GM18907 (cell line): Measurements from ENCODE around the gene NAT8L.

ENCODE experiments used
- ATAC-seq: cut with Tn5 transposase; IDR thresholded peaks from one replicate; pipeline ENCODE4 v1.9.1; 2021; ENCODE audit warnings: mild to moderate bottlenecking, moderate library complexity; ENCODE audit not compliant: unreplicated experiment

NAT8L gene

DNA sequence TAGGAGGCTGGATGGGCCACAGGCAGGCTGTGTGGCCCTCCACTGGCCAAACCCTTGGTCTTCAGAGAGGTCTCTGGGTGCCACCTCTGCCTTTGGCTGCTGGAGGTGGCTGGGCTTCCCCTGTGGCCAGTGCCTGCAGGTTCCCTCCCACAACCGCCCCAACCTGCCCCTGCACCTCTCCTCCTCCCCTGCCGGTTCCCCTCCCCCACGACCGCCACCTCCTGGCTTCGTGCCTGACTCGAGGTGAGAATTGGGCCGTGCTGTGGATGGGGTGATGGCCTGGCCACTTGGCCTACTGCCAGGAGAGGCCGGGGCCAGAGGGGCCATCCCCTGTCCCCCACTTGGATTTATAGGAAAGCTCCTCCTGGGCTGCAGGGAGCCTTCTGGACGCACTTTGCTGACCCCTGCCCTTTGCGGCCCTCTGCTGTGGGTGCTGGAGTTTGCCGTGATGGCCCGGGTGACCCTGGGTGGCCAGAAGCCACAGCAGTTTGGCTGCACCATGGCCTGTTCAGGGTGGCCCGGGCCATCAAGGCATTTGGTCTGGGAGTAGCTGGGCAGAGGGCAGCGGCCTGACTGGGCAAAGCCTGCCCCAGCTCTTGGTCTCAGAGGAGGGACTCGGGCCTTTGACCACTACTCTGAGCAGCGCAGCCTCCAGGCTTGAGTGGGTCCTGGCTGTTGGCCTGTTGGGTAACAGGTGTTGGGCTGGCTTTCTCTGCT is 3.8 kb downstream of the NAT8L start:
- ATAC-seq: no peak

DNA sequence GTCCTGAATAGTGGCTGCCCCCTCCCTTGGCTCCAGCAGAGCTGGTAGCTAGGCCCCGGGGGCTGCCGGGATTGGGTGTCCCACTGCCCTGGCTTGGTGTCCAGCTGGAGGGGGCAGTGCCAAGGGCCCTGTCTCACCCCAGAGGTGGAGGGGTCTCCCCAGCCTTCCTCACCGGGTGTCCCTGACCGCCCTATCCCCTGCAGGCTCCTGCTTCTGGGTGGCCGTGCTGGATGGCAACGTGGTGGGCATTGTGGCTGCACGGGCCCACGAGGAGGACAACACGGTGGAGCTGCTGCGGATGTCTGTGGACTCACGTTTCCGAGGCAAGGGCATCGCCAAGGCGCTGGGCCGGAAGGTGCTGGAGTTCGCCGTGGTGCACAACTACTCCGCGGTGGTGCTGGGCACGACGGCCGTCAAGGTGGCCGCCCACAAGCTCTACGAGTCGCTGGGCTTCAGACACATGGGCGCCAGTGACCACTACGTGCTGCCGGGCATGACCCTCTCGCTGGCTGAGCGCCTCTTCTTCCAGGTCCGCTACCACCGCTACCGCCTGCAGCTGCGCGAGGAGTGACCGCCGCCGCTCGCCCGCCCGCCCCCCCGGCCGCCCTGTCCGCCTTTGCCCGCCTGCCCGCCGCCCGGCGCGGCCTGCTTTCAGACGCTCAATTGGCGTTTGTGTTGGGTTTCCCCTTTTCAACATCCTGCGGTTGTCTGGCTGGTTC is 4.6 kb downstream of the NAT8L start:
- no peak for ATAC-seq

DNA sequence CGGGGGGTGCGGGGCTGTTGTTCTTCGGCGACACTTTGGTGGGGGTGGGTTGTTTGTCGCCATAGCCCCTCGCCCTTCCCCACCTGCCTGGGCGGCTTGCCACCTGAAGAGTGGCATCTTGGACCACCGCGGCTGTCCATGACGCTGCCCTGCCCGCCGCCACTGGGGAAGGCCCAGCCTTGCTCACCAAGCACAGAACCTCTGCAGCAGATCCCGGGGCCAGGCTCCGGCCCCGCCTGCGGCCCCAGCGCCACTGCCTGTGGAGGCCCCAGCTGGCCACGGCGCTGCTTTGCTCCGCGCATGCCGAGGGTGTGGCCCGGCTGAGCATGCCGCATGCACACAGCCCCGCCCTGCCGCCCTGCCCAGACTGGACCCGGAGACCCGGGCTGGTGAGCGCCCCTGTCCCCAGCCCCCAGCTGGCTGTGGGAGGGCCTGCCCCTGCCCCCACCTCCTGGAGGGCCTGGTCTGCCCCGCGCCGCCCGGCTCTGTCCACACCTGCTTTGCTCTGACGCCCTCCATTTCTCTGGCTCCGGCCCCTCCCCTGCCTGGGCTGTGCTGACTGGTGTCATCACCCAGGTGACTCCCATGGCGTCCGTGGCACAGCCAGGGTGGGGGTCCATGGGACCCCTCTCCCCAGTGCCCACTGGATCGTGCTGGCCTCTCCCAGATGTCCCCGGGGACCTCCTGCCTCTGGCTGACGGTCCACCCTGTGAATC is 5.3 kb downstream of the NAT8L start:
- no peak for ATAC-seq

DNA sequence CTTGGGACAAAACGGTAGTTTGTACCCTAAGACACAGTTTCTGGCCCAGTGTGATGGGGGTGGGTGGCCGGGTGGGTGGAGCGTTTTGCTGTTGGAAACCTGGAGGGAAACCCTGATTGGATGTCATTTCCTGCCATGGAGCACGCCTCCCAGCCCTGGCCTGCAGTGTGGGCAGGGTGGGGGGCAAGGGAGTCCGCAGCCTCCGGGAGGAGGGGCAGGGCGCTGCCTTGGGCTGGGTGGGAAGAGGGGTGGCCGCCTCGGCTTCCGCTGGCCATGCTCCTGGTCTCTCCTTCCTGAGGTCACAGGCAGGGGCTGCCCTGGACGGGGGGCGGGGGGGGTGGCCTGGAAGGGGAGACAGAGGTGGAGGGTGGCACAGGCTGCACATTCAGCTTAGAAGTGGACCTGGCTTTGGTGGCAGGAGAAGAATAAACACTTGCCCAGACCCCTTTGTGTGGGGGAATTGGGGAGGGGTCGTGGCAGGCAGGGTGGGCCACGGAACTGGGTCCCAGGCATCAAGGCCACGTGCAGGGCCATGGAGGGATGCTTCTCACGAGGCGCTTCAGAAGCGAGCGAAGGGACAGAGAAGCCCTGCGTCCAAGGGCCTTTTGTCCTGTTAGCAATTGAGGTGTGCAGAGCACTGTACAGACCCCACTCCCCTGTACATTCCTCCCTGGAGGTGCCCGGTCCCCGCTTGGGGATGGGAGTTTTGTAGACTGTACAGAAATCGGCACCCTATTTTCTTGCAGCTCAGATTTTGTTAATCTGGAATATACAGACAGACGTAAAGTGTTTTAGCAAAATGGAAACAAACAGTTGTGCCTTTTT is 6.2 kb downstream of the NAT8L start:
- no peak for ATAC-seq

DNA sequence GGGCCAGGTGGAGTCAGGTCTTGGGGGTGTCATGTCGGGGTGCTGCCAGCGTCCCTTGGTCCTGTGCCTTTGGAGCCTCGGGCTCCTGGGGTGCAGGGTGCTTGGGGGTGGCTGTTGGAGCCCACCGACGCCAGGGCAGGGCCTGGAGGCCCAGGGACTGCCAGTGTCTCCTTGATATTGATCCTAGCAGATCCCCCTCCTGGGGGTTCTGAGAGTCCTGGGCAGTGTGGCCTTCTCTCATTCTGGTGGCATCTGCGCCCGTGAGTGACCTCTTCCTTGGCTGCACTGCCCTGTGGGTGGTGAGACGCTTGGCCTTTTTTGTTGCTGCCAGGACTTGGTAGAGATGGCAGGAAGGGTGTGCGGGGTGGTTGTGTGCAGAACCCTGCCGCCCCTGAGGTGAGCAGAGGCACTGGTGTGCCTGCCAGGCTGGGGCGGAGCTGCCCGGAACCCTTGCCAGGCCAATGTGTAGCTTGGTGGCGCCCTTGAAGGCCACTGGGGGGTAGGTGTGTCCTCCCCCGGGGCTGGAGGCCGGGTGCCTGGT is 7.0 kb downstream of the NAT8L start:
- no peak for ATAC-seq

DNA sequence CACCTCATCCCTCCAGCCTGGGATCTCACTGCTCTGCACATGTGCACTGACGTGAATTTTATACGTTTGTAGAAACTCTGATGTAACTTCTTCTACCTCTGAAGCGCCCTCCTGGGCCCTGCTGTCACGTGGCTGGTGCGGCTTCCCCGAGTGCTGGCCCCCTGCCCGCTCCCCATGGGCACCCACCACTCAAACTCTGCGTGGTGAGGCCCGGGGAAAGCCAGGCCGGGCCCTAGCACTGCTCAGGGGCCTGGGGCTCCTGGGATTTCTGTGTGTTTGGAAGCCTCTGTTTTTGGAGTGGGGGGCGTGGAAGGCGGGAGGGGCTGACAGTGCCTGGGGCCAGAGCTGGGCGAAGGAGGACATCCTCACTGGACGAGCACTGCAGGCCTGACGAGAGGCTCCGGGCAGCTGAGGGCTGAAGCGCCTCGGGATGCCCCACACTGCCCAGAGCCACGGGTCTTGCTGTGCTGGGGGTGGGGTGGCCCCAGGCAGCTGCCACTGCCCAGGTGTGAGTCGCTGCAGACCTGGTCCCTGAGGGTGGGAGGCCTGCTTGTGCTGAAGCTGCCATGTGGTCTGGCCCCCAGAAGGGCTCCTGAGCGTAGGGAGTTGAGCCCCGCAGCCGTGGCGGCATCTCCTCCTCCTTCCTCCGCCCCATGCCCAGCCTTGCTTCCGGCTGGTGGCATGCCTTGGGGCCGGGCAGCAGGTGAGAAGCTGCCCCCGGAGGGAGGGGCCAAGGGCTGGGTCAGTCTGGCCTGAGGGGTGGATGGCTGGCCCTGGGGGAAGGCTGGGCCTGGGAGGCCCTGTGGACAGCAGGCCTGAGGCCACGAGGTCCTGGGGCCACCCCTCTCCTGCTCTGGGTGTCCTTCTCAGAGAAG is 7.7 kb downstream of the NAT8L start:
- no peak for ATAC-seq

DNA sequence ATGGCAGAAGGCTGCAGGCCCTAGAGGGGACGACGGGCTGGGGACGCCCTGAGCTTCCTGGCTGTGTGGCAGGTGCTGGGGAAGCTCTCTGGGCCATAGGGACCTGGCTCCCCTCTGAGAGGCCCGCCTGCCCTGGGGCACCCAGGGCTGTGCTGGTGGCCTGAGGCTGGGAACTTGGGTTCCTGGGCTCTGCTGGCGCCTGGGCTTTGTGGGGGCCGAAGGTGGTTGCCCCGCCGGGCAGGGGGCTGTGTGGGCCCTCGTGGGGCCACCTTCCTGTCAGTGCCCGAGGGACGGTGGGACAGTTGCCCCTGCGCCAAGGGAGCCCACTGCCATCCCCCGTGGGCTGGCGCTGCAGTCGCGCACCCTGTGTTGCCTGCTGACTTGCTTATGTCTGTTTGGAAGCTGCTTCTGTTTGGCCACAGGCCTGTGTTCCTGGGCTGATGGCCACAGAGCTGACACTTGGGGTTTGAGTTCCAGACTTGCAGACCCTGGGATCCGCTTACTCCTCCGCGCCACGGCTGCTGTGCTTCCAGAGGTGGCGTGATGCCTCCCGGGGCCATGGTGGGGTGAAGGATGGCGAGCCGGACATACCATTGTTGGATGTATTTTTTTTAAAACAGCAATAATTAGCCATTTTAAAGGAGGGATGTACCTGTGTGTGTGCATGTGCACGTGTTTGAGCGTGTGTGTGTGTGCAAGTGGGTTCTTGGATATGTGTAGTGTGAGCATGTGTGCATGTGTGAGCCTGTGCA is 8.5 kb downstream of the NAT8L start:
- no peak for ATAC-seq

DNA sequence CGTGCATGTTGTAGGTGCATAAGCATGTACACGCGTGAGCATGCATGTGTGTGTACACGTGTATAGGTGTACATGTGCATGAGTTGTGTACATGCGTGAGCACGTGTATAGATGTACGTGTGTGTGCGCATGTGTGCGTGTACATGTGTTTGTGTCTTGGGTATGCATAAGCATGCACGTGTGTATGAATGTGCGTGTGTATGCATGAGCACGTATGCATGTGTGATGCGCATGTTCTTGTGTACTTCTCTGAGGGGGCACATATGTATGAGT is 9.0 kb downstream of the NAT8L start:
- no peak for ATAC-seq

DNA sequence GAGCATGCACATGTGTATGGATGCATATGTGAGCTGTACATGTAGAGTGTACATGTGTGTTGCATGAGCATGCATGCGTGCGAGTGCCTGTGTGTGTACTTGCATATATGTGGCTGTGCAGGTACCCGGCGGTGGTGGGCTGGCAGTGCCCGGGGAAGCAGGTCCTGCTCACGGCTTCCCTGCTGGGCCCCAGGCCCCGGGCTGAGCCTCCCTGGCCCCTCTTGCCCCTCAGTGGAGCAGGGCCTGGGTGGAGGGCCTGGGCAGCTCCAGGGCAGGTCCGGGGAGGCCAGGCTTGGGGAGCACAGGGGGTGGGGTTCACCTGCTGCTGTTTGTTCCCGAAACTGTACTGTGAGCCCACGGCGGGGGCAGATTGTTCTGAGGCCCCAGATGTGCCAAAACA is 9.4 kb downstream of the NAT8L start:
- no peak for ATAC-seq

DNA sequence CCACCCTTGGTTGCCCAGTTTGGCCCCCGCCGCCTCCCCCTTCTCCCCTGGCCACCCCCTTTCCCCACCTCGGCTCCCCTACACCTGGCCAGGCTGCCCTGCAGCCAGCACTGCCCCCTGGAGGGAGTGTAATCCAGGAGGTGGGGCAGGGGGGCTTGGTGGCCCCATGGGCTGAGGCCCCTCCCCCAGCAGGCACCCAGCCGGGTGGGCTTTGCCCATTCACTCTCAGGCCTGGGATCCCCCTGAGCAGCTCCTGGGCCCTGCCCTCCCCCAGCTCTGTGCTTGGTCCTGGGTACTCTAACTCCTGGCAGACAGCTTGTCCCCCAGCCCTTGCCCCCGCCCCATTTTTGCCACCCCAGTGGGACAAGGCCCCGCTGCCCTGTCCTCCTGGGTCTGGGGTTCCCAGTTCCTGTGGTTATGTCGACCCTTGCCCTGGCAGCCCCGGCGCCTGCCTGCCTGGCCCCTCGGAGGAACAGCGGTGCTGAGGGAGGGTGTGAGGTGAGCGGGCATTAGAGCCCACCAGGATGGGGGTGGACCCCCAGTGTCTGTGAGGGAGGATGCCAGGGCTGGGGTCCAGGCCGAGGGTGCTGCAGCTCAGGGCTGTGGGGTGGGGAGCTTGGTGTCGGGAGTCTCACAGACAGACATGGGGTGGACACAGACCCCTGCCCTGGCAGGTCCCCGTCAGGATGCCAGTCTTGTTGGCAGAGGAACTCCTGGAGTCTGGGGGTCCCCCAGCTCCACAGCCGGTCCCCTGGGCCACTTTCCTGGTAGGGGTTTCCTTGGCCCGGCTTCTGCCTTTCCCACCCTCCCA is 10.2 kb downstream of the NAT8L start:
- ATAC-seq: no peak

DNA sequence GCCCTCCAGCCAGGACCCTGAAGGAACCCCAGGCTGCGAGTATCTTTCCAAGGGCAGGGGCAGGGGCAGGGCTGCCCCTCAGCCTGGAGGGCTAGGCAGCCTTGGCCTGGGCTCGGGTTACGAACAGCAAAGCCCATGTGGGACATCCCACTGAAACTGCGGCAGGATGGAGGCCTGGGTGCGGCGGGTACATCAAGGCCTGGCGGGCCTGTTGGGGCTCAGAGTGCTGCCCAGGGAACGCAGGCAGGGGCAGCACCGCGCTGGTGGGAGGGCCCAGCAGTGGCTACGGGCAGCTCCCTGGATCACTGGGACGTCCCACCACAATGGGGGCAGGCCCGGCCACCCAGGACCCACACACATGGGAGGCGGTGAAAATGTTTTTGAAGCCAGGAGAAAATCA is 10.9 kb downstream of the NAT8L start:
- no peak for ATAC-seq

DNA sequence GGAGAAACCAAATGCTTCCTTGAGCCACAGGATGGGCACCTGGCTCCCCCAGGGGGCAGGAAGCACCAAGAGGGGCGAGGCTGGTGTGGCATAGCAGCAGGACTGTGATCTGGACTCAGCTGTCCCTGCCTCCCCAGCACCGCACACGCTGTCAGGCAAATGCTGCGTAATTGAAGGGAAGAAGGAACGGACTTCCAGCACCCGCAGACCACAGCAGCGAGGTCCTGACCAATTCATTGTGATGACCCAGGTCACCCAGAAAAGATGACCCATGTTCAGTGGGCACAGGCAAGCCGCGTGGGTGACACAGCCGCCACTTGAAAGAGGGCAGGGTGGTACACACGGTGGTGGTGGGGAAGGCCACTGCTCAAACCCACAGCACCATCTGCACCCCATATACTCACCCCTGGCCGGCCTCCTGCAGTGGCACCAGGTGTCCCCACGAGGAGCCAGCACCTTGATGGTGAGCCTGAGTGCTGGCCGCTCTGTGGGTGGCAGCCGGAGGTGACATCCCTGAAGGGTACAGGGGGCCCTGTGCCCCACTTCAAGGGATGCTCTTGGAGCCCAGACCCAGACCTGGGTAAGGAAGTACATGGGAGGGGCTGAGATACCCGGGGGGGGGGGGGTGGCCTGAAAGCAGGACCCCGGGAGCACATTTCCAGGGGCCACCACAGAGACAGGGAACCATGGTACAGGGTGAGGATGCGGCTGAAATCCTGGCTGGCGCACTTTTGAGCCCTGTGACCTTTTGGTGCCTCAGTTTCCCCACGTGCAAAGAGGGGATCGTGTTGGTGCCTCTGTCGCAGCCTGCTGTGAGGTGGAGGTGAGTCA is 11.5 kb downstream of the NAT8L start:
- ATAC-seq: no peak

DNA sequence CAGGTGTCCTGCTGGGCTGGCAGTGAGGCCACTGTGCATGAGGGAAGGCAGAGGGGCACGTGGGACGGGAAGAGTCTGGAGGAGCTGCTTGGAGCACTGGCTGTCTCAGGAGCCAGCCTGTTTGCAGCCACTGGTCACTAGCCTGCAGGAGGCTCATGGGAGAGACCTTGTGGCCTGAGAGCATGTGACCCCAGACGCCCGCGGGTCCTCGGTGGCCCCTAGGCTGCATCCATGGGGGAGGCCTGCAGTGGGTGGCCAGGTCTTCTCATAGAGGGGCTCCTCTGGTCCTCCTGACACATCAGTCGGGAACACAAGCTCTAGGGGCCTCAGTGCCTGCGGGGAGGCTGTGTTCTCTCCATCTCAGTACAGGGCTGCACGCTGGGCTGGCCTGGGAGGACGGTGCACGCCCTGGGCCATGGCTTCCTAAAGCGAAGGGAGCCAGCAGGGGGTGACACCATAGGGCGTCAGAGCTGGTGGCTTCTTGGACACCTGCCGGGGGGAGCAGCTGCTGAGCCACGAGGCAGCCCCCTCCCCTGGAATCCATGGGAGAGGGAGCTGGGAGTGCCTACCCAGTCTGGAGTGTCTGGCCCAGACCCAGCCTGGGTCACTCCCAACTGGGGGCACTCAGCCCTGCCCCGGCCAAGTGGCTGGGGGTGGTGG is 12.3 kb downstream of the NAT8L start:
- ATAC-seq: no peak

DNA sequence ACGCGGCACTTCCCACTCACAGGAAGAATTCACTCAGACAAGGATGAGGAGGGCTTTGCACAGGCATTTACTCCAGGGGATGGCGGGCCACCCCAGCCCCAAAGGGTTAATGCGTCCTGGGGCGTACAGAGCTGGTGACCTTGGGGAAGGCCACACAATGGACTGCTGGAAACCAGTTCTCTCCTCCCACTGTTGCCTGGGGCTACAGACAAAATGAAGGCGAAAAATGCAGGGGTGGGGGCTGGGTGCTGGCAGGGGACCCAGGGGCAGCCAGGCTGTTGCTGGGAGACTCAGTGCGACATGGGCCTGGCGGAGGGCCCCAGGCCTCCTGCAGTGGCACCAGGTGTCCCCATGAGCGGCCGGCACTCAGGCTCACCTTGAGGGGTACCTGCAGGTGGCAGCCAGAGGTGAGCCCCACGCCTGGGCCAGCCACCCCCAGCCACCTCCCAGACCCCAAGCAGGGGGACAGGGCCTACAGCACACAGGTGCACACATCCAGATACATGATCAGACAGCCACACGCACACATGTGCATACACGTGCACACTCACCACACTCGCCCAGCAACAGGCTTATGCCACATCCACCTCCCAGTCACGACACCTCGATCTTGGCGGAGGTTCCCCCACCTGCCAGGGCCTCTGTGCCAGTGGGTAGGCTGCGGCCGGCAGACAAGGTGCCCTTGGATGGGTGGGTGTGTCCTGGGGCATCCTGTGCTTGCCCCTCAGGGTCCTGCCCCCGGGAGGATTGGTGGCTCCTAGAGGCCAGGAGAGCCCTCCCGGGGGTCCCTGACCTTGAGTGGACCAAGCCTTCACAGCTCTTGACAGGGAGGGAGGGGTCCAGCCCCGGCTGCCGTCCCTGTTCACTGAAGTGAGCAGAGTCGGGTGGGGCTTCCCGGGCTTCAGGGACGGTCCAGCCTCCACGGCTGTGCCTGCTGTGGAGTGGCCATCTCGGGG is 13.1 kb downstream of the NAT8L start:
- no peak for ATAC-seq

DNA sequence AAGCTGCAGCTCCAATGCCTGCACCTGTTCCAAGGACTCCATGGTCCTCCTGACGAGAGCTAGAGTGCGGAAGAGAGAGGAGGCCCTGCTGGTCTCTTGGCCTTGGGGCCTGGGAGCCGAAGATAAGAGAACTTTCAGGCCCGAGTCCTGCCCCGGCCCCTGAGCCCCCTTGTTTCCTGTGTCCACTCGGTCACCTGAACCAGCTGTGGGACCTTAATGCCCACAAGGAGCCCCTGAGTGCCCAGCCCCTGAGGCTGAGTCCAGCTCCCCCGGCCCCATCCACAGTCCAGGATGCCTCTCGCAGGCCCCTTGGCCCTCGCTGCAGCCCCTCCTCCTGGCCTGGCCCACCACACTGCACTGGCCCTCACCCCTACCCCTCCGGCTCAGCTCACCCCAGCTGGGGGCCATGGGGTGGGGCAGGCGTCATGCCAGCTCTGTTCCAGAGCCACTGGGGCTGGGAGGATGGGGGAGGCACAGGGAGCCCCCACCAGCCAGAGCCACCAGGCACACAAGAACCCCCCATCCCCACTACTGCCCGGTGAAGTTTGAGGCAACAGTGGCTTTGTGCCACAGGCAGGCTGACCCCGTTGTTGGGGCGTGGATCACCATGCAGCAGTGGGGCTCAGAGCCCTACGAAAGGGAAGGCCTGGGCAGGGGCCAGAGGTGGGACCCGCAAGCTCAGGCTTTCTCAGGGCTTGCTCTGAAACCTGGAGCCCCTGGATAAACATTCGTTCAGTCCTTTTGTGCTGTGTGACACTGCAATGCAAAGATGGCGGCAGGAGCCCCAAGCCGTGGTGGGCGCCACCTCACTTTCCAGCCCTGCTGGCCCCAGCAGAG is 14.1 kb downstream of the NAT8L start:
- ATAC-seq: no peak
